Measurements from ENCODE around the gene RTF2.

The RTF2 gene

GRCh38 chr20:56439771-56440291, 28.6 kb upstream of the RTF2 start:
- DNase-seq (ENCODE audit: low read depth) = peak; percentile 99

- no peak for DNase-seq (ENCODE audit: low read depth)
Measured at GRCh38 chr20:56440346-56441007, 27.9 kb upstream of the RTF2 start.

GRCh38 chr20:56442389-56443365, 25.8 kb upstream of the RTF2 start:
- DNase-seq (ENCODE audit: low read depth) = no peak

GRCh38 chr20:56443654-56444540, 24.5 kb upstream of the RTF2 start:
- no peak for DNase-seq (ENCODE audit: low read depth)

GRCh38 chr20:56445130-56445529, 23.3 kb upstream of the RTF2 start:
- DNase-seq (ENCODE audit: low read depth) = no peak

GRCh38 chr20:56445540-56445939, 22.9 kb upstream of the RTF2 start:
- no peak for DNase-seq (ENCODE audit: low read depth)

- no peak for DNase-seq (ENCODE audit: low read depth)
Measured at GRCh38 chr20:56447227-56447626, 21.2 kb upstream of the RTF2 start.

GRCh38 chr20:56449459-56449858, 19.0 kb upstream of the RTF2 start:
- DNase-seq (ENCODE audit: low read depth) = no peak

GRCh38 chr20:56451056-56451765, 17.2 kb upstream of the RTF2 start:
- DNase-seq (ENCODE audit: low read depth) = no peak

GRCh38 chr20:56453352-56453751, 15.1 kb upstream of the RTF2 start:
- no peak for DNase-seq (ENCODE audit: low read depth)

GRCh38 chr20:56454754-56455153, 13.7 kb upstream of the RTF2 start:
- no peak for DNase-seq (ENCODE audit: low read depth)

- DNase-seq (ENCODE audit: low read depth) = no peak
Measured at GRCh38 chr20:56458206-56458821, 10.1 kb upstream of the RTF2 start.

- DNase-seq (ENCODE audit: low read depth) = no peak
Measured at GRCh38 chr20:56460459-56460858, 8.0 kb upstream of the RTF2 start.

GRCh38 chr20:56461576-56461975, 6.9 kb upstream of the RTF2 start:
- no peak for DNase-seq (ENCODE audit: low read depth)

GRCh38 chr20:56463428-56463827, 5.0 kb upstream of the RTF2 start:
- DNase-seq (ENCODE audit: low read depth) = no peak

GRCh38 chr20:56465997-56466396, 2.4 kb upstream of the RTF2 start:
- no peak for DNase-seq (ENCODE audit: low read depth)

GRCh38 chr20:56467968-56468315, 485 bp upstream of the RTF2 start:
- no peak for DNase-seq (ENCODE audit: low read depth)

- no peak for DNase-seq (ENCODE audit: low read depth)
Measured at GRCh38 chr20:56469077-56469449, 636 bp downstream of the RTF2 start.

GRCh38 chr20:56483970-56484369, 15.5 kb downstream of the RTF2 start:
- no peak for DNase-seq (ENCODE audit: low read depth)

GRCh38 chr20:56487216-56487615, 18.8 kb downstream of the RTF2 start:
- no peak for DNase-seq (ENCODE audit: low read depth)

- no peak for DNase-seq (ENCODE audit: low read depth)
Measured at GRCh38 chr20:56488566-56488965, 20.1 kb downstream of the RTF2 start.

Data from GM04504 (cell line).